Parietal lobe (tissue), 2 donors: ENCODE data around the gene TXNDC11. TPM values are rescaled to one million over a fixed set of nuclear protein-coding genes. Genes with fewer than 3 reads are reported as not detected.

Source experiments
- small RNA-seq: library from RNA; depleted of rRNA; stranded (forward); fragments of <200 nt; gene quantifications from one replicate; pipeline ENCODE3, GENCODE V24; 2014; ENCODE audit warnings: low replicate concordance
- total RNA-seq: library from RNA; depleted of rRNA; stranded (reverse); fragments of >200 nt; gene quantifications from one replicate; pipeline ENCODE4 v1.2.3, GENCODE V29; 2014

The TXNDC11 gene, protein sequence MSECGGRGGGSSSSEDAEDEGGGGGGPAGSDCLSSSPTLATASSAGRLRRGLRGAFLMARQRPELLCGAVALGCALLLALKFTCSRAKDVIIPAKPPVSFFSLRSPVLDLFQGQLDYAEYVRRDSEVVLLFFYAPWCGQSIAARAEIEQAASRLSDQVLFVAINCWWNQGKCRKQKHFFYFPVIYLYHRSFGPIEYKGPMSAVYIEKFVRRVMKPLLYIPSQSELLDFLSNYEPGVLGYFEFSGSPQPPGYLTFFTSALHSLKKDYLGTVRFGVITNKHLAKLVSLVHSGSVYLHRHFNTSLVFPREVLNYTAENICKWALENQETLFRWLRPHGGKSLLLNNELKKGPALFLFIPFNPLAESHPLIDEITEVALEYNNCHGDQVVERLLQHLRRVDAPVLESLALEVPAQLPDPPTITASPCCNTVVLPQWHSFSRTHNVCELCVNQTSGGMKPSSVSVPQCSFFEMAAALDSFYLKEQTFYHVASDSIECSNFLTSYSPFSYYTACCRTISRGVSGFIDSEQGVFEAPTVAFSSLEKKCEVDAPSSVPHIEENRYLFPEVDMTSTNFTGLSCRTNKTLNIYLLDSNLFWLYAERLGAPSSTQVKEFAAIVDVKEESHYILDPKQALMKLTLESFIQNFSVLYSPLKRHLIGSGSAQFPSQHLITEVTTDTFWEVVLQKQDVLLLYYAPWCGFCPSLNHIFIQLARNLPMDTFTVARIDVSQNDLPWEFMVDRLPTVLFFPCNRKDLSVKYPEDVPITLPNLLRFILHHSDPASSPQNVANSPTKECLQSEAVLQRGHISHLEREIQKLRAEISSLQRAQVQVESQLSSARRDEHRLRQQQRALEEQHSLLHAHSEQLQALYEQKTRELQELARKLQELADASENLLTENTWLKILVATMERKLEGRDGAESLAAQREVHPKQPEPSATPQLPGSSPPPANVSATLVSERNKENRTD
- 20.7 TPM for total RNA-seq

DNA sequence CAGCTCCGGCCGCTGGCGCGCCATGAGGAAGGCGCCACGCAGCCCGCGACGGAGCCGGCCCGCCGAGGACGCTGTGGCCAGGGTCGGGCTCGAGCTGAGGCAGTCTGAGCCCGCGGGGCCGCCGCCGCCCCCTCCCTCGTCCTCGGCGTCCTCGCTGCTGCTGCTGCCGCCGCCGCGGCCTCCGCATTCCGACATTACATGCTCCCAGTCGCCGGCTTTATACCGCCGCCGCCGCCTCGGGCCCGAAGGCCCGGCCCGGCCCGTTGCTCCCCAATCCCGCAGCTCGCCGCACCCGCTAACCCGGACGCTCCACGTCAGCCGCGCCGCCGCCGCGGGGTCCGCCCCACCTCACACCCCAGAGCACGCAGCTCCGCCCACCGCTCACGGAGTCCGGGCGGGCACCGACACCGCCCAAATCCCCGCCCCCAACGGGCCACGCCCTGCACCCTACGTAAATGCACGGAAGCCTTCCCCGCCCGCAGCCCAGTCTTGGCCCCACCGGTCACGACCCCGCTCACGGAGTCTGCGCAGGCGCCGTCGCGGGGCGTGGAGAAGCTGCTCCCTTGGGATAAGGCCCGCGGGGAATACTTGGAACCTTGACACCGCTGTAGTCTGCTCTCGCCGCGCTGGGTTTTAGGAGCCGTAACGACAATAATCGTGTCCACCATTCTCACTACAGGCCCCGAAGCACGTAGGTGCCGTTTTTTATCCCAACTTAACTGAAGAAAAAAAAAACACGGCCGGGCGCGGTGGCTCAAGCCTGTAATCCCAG, at the start of gene TXNDC11:
Gene TXNDC11, minus strand, starts transcription at position 322 of the 772 bp plus-strand sequence. Its CDS starts 127 bp downstream, at position 195.

DNA sequence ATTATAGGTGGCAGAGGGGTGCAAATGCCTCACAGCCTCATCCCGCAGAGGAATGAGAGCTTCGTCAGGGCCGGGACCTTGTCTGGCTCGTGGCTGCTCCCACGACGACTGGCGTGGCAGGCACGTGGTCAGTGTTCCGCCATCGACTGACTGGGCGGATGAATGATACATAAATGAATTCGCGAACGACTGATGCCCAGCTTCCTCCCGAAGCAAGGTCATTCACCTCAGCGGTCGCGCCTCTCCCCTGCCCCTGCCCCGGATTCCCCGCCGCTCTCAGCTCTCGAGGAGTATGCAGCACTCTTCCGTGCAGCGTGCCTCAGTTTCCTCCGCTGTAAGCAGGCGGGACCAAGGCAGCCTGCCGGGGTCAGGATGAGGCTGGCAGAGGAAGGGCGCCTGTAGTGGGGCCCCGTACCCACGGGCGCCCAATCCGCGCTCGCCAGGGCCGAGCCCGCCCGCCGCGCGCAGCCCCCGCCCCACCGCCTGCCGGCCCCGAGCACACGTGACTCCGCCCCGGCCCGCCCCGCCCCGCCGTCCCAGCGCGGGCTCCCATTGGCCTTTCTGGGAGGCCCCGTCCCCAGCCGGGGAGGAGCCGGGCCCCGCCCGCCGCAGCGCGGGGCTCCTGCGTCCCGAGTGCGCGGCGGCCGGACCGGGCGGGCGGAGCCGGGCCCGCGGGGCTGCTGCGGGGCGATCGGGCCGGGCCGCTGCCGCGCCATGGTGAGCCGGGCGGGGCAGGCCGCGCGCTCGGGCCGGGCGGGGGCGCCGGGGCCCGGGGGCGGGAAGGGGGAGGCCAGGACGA, 74.6 kb downstream of the TXNDC11 start, which contains the start of gene SNN:
Gene SNN, plus strand, starts transcription at position 632 of the 799 bp plus-strand sequence. CDS start 7,605 bp downstream, outside the sequence.

Small RNA genes lying within 50 kb of the gene (small RNA-seq; reads per million reads assigned to genes)
- gene RF00017: not detected

Other genes with a start within 250 kb of the TXNDC11 start
- 13.8 TPM for gene LITAF, start 155.9 kb downstream of the TXNDC11 start, total RNA-seq
- gene SNN, start 74.4 kb downstream of the TXNDC11 start, total RNA-seq: 150 TPM
- gene ZC3H7A, start 54.4 kb upstream of the TXNDC11 start, total RNA-seq: 75.7 TPM
- 63.5 TPM for gene RSL1D1, start 108.7 kb upstream of the TXNDC11 start, total RNA-seq
- 89.5 TPM for gene GSPT1, start 173.1 kb upstream of the TXNDC11 start, total RNA-seq
- gene NPIPB2, start 199.2 kb upstream of the TXNDC11 start, total RNA-seq: 18.8 TPM
- gene TNFRSF17, start 222.4 kb upstream of the TXNDC11 start, total RNA-seq: 0.63 TPM
- 37.9 TPM for gene SNX29, start 233.9 kb upstream of the TXNDC11 start, total RNA-seq